GM19372 (cell line): ENCODE data around the gene AEN.

Experiments
- ATAC-seq: cut with Tn5 transposase; IDR thresholded peaks from one replicate; pipeline ENCODE4 v1.9.1; 2021; ENCODE audit warnings: mild to moderate bottlenecking, low read depth, moderate library complexity; ENCODE audit not compliant: unreplicated experiment

The AEN gene

DNA sequence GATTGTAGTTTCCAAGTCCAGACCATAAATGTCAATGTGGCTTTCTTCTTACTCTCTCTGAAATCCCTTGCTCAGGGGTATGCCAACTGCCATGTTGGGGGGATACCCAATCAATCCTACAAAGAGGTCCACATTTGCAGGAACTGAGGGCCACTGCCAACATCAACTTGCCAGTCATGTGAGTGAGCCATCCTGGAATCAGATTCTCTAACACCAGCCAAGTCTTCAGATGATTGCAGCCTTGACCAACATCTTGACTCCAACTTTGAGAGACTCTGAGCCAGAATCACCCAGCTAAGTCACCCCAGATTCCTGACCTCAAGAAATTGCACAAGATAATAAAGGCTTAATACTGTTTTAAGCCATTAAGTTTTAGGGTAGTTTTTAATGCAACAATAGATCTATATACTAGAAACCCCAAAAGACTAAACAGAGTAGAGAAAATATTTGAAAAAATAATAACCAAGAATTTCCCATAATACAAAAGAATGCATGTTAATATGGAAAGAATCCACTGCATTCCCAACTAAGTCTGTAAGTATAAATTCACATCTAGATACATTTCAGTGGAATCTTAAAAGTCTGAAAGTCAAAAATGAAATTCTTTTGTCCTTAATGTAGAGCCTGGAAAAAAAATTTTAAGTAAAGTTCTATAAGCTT lies 40.0 kb downstream of the AEN start:
- no peak for ATAC-seq

GRCh38 chr15:88661761-88662556 lies 40.8 kb downstream of the AEN start:
- ATAC-seq: no peak

DNA sequence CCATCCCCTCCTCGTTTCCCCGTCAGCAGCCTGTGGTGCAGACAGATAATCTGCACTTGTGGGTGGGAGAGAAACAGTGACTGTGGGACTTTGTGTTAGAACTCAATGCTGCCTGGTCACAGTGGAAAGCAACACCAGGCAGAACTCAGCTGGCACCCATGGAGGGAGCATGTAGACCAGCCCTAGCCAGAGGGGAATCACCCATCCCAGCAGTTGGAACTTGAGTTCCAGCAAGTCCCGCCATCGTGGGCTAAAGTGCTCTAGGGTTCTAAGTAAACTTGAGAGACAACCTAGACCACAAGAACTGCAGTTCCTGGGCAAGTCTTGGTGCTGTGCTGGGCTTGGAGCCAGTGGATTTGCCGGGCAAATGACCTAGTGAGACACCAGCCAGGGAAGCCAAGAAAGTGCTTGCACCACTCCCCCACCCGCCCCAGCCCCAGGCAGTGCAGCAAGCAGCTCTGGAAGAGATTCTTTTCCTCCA lies 42.0 kb downstream of the AEN start:
- ATAC-seq: no peak

- no peak for ATAC-seq
Observed at GRCh38 chr15:88664151-88664778, 43.1 kb downstream of the AEN start.

GRCh38 chr15:88674661-88675060 lies 53.5 kb downstream of the AEN start:
- ATAC-seq: no peak

DNA sequence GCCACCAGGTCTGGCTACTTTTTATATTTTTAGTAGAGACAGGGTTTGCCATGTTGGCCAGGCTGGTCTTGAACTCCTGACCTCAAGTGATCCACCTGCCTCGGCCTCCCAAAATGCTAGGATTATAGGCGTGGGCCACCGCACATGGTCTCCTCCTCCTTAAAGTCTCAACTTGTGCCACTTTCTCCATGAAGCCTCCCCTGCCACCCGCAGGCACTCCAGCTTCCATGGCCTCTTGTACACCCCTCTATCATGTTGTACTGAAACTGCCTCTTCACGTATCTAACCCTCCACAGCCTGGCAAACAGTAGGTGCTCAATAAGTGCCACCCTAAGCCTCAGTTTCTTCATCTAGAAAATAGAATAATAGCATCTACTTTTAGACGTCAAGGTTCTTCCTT lies 57.6 kb downstream of the AEN start:
- no peak for ATAC-seq

GRCh38 chr15:88680241-88681001 lies 59.3 kb downstream of the AEN start:
- no peak for ATAC-seq

DNA sequence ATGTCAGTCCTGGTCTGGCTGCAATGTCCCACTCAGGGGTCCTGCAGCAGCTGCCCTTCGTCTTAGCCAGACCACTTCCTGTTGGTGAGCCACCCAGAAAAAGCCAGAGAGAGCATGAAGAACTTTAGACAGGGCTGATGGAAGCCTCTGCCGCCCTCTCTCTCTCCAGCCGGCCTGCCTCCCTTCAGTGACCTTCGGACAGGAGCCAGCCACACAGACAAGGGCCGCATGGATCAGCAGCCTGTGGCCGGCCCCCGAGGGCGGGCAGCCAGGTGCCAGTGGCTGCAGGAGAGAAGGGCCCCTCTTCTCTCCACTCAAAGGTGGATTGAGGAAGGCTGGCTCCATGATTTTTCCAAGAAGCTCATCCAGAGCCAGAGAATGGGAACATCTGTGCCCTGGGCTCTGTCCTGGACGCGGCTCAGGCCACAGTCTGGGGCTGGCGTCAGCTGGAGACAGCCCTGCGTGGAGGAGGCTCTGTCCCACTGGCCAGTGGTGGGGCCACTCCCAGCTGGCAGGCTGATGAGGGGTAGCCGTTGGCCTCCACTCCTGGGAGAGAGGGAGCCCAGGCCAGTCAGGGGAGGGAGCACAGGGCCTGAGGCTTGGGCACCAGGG lies 60.6 kb downstream of the AEN start:
- ATAC-seq: no peak
